H1 (cell line): Measurements from ENCODE around the gene NR1D2. TPM values are rescaled to one million over a fixed set of nuclear protein-coding genes. Genes with fewer than 3 reads are reported as not detected.

Experiments
- CHD2 ChIP-seq: IDR thresholded peaks from 2 replicates; pipeline ENCODE4 v1.6.1; 2012; ENCODE audit warnings: low read length, improper control_type of control experiment
- RNF2 ChIP-seq: fragments of 200-900, 300-1000 bp; sonication (generic); IDR thresholded peaks from 2 replicates; pipeline ENCODE4 v1.7.1; 2016; ENCODE audit warnings: borderline replicate concordance, low read depth, mild to moderate bottlenecking, antibody characterized with exemption, low read length; ENCODE audit not compliant: poor library complexity, severe bottlenecking; ENCODE audit errors: missing control alignments
- polyA plus RNA-seq, 7 experiments: library from polyadenylated mRNA; depleted of rRNA in 3 of 7; stranded (reverse) in 5 of 7; unstranded in 2 of 7; fragments of >200 nt in 5 of 7; fragments of 200-250 nt in 2 of 7; gene quantifications; 1 replicate in 5 of 7; 2 replicates in 1 of 7; 4 replicates in 1 of 7; pipeline versions ENCODE4 v1.2.1 to v1.2.3, GENCODE V29; 2011 to 2013; ENCODE audit warnings: missing spikeins in 2 of 7, mixed read lengths in 2 of 7
- total RNA-seq: library from RNA; stranded (reverse); fragmentation: NEBNext Ultra II Directional; extraction: Animal tissue kit (Norgen Biotek cat#: 25700); gene quantifications from 2 replicates; pipeline ENCODE4 v1.2.1, GENCODE V29; 2021

NR1D2 gene
- total and polyA plus RNA-seq, 2 of the 8 experiments (the other 6 are each of a cell fraction or from before 2014, with no cell fraction given): 5.9 to 21.7 TPM

DNA sequence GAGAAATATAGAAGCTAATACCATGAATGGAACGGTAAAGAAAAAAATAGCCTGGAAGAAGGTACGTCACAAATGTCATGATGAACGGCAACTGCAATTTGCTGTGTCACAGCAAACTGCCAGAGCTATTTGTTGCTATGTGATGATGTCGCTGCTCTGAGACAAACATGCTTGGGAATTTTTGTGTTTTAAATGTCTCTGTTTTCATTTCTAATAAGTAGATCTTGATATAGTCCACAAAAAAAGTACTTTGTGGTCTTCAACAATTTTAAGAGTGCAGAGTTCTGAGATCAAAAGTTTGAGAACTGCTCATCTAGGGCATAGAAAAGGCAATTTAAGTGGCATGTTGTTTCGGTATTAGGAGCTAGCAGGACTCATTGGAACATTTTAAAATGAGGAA, 4.3 kb upstream of the NR1D2 start (continued):
- no peak for TF ChIP-seq CHD2
- TF ChIP-seq RNF2: no peak
- TF ChIP-seq, all 59 proteins: peak for 0
